HG03457 (cell line): ENCODE measurements around the gene TGFBRAP1.
"Not testable (repeated sequence)": the region's sequence is repeated elsewhere in the genome, so short reads cannot be mapped to it uniquely, and the experiment has no call there.

ENCODE experiments used
- ATAC-seq: cut with Tn5 transposase; IDR thresholded peaks from one replicate; pipeline ENCODE4 v1.9.1; 2021; ENCODE audit warnings: moderate number of reproducible peaks; ENCODE audit not compliant: unreplicated experiment

Gene TGFBRAP1

GRCh38 chr2:105274046-105274445, 55.5 kb downstream of the TGFBRAP1 start:
- no peak for ATAC-seq

- ATAC-seq, result no peak
These were observed 57.4 kb downstream of the TGFBRAP1 start for GRCh38 chr2:105272176-105272575.

GRCh38 chr2:105271393-105272045, 58.0 kb downstream of the TGFBRAP1 start:
- no peak for ATAC-seq

GRCh38 chr2:105269426-105269825, 60.1 kb downstream of the TGFBRAP1 start:
- ATAC-seq, result no peak

- no peak for ATAC-seq
These were observed 66.9 kb downstream of the TGFBRAP1 start for GRCh38 chr2:105262651-105263091.

DNA sequence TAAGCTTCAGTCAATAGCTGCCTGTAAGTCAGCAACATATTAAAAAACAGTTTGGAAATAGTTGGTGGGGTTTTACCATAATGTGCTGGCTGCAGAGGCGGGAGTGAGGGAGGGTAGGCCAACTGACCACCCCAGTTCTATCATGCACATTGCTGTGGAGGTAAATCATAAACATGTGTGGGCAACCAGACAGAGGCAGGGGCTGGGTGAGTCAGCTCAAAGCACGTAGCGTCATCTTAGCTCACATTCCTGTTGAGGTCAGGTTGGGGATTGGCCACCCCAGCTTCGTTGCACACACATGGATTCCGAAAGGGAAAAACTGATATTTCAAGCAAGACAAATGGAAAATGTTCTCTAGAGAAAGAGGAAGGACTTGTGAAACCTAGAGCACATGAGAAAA, 68.5 kb downstream of the TGFBRAP1 start:
- ATAC-seq, result no peak

GRCh38 chr2:105258835-105259350, 70.6 kb downstream of the TGFBRAP1 start:
- ATAC-seq, result no peak

DNA sequence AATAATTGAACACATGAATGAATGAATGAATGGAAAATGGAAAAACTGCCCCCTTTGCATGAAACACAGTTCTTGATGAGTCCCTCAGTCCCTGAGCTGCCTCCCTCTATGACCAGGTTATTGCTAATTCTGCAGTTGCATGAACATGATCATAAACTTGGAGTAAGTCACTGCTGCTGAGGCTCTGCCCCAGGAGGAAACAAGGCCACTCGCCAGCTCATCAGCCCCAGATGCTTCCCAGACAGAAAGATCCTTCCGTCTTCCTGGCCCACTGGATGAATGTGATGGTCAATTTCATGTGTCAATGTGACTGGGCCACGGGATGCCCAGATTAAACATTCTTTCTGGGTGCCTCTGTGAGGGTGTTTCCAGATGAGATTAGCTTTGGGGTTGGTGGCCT, 71.6 kb downstream of the TGFBRAP1 start:
- no peak for ATAC-seq

DNA sequence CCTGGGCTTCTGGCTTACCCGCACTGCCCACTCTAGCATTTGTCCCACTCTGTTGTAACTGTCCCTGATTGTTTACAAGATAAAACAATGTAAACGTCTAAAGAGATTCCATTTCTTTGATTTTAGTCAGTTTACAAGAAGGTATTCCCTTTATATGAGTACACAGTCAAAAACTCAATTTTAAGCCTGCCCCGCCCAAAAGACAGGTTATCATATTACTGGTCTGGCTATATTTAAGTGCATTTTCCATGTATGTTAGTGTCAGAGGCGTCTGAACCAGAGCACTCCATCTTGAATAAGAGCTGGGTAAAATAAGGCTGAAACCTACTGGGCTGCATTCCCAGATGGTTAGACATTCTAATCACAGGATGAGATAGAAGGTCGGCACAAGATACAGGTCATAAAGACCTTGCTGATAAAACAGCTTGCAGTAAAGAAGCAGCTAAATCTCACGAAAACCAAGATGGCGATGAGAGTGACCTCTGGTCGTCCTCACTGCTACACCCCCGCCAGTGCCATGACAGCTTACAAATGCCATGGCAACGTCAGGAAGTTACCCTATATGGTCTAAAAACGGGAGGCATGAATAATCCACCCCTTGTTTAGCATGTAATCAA, 73.0 kb downstream of the TGFBRAP1 start:
- ATAC-seq, result no peak

- no peak for ATAC-seq
These were observed 73.6 kb downstream of the TGFBRAP1 start for GRCh38 chr2:105255979-105256378.

GRCh38 chr2:105254531-105255210, 74.9 kb downstream of the TGFBRAP1 start:
- no peak for ATAC-seq

DNA sequence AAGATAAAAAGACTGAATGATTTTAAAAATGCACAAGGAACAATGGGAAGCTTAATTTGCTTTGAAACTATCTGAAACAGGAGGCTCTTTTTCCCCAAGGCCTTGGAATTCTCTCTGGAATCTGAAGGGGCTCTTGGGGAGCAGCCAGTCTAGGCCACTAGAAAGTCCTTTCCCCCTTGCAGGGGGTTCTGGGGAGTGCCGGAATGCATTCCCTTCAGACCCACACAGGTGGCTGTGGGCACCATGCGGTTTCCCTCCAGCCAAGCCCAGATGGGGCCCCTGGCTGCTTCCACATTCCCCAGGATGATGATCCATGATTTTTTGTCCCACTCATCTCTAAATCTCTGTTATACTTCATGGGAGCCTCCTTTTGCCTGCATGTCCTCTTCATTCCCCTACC, 77.3 kb downstream of the TGFBRAP1 start:
- ATAC-seq, result no peak

GRCh38 chr2:105251016-105251648, 78.4 kb downstream of the TGFBRAP1 start:
- ATAC-seq, result not testable (repeated sequence)

DNA sequence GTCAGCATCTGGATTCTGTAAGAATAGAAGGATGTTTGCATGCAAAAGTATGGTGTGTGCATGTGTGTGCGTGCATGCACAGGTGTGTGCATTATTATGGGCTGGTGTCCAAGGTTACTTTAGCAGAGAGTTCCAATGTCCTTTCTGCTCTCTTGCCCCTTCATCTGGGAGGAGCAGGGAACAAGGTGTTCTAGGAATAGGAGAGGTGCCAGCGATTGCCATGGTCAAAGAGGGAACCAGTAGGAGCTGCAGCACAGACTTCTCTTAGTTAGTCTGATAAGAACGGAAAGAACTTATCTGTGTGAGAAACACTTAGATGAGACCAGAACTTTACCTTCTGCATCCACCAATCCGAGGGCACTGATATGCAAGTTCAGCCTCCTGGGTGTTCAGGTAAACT, 79.6 kb downstream of the TGFBRAP1 start:
- no peak for ATAC-seq

GRCh38 chr2:105249181-105249580, 80.4 kb downstream of the TGFBRAP1 start:
- ATAC-seq, result no peak

GRCh38 chr2:105248316-105249070, 81.0 kb downstream of the TGFBRAP1 start:
- no peak for ATAC-seq

DNA sequence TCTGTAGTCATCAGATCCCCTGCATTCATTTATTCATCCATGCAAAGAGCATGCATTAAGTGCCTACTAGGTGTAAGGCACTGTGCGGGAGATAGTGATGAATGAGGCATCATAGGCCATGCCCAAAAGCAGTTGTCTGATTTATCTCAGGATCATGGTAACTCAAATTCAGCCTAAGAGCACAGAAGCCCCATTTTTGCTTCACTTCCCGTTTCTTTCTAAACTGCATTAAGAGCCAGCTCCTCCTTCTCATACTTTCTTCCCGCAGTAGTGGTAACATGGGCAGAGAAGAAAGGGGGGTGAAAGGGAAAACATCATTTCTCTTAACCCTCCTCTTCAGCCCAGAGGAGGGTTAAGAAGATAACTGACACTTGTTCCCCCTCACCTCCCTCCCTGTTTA, 85.1 kb downstream of the TGFBRAP1 start:
- ATAC-seq, result no peak

DNA sequence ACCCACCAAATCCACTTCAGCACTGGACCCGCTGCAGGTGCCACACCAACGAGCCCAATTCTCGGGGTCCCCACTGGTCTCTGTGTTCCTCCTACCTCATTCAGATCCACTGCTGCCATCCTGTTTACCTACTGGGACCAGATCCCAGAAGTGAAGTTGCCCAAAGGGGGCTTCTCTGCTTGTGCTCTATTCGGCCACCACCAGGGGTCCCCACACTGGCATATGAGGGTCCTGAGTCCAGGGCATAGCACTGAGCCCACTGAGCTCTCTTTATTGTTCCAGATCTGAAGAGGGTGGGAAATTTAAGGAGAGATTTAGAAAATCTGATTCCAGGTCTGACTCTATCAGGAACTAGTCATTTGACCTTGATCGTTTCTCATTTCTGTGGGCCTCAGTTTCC, 85.6 kb downstream of the TGFBRAP1 start:
- no peak for ATAC-seq

DNA sequence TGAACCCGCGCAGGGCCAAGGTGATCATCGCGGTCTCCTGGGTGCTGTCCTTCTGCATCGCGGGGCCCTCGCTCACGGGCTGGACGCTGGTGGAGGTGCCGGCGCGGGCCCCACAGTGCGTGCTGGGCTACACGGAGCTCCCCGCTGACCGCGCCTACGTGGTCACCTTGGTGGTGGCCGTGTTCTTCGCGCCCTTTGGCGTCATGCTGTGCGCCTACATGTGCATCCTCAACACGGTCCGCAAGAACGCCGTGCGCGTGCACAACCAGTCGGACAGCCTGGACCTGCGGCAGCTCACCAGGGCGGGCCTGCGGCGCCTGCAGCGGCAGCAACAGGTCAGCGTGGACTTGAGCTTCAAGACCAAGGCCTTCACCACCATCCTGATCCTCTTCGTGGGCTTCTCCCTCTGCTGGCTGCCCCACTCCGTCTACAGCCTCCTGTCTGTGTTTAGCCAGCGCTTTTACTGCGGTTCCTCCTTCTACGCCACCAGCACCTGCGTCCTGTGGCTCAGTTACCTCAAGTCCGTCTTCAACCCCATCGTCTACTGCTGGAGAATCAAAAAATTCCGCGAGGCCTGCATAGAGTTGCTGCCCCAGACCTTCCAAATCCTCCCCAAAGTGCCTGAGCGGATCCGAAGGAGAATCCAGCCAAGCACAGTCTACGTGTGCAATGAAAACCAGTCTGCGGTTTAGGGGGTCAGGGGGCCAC, 87.1 kb downstream of the TGFBRAP1 start:
- ATAC-seq, result no peak

DNA sequence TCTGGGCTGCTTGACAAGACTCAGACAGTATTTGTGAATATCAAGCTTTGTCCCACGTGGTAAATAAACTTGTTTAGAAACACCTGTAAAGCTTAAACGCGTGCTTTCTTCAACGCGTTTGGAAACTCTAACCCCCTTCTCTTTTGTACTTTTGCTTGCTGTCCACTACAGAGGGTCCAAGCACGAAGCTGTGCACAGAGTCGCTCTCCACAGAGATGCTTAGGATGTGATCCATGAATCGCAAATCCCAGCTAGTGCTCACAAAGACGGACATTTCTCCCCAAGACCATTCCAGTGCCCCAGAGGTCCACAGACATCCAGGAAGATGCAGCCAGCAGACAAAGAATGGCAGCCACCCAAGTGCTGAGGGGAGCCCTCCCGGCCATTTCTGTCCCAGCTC, 88.1 kb downstream of the TGFBRAP1 start, which contains the start of gene GPR45:
Gene GPR45 (plus strand): TSS at position 301 of the 400 bp plus-strand sequence. CDS start 116 bp downstream, outside the sequence.
- no peak for ATAC-seq
